Parathyroid adenoma (tissue), 2 donors: ENCODE results near the gene TRMT44.

Experiments used
- H2AFZ ChIP-seq: fragments of 300-600 bp; sonication (generic); one replicate; pipeline ENCODE4 v1.7.0; 2017; ENCODE audit warnings: antibody characterized with exemption, mild to moderate bottlenecking
- H3K27ac ChIP-seq: fragments of 300-600 bp; sonication (generic); one replicate; pipeline ENCODE4 v1.7.0; 2017
- H3K27me3 ChIP-seq: fragments of 300-600 bp; sonication (generic); one replicate; pipeline ENCODE4 v1.7.0; 2017; ENCODE audit warnings: low read length; ENCODE audit not compliant: control insufficient read depth, insufficient read depth
- H3K36me3 ChIP-seq: fragments of 300-600 bp; sonication (generic); one replicate; pipeline ENCODE4 v1.7.0; 2017; ENCODE audit warnings: low read length; ENCODE audit not compliant: control insufficient read depth, insufficient read depth
- H3K4me1 ChIP-seq: fragments of 300-600 bp; sonication (generic); one replicate; pipeline ENCODE4 v1.7.0; 2017; ENCODE audit warnings: control low read depth
- H3K4me2 ChIP-seq: fragments of 300-600 bp; sonication (generic); one replicate; pipeline ENCODE4 v1.7.0; 2017; ENCODE audit warnings: low read length
- H3K4me3 ChIP-seq: fragments of 300-600 bp; sonication (generic); one replicate; pipeline ENCODE4 v1.7.0; 2017; ENCODE audit warnings: low read depth, low read length
- H3K79me2 ChIP-seq: fragments of 300-600 bp; sonication (generic); one replicate; pipeline ENCODE4 v1.7.0; 2017; ENCODE audit warnings: control low read depth
- H3K9ac ChIP-seq: fragments of 300-600 bp; sonication (generic); one replicate; pipeline ENCODE4 v1.7.0; 2017; ENCODE audit warnings: mild to moderate bottlenecking
- H3K9me3 ChIP-seq: fragments of 300-600 bp; sonication (generic); one replicate; pipeline ENCODE4 v1.7.0; 2017; ENCODE audit warnings: low read length; ENCODE audit not compliant: control insufficient read depth
- TF ChIP-seq, protein P1 (sequence below): fragments of 300-600 bp; sonication (generic); IDR thresholded peaks from one replicate; pipeline ENCODE4 v1.7.0; 2017; ENCODE audit warnings: antibody characterized with exemption, mild to moderate bottlenecking
- donor health status: primary hyperparathyroidism.

Gene TRMT44

DNA sequence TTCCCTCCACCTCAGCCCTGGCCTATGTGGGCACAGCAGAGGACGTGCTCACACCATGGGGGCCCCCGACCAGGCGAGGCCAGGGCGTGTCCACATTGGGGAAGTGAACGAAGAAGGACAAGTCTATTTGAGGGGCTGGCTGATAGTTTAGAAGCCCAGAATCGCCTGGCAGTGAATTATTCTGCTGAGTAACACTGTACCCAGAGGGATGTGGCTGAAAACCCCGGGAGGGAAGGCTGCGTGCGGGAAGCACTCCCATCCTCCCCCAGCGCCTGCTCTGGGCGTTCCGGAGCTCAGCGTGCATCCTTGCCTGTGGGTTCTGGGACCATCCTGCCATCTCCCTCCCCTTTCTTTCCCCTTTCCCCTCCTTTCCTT lies 66.6 kb downstream of the TRMT44 start:
- no peaks in the 10 kb centered on the region for H3K79me2 ChIP-seq
- H3K9ac ChIP-seq: no peak overlapping the region
- no peaks in the 10 kb centered on the region for H3K27me3 ChIP-seq
- H3K4me1 ChIP-seq: no peaks in the 10 kb centered on the region
- H2AFZ ChIP-seq: no peak overlapping the region
- H3K4me2 ChIP-seq: no peak overlapping the region
- no peak overlapping the region for H3K4me3 ChIP-seq
- H3K9me3 ChIP-seq: no peaks in the 10 kb centered on the region
- TF ChIP-seq, protein P1, sequence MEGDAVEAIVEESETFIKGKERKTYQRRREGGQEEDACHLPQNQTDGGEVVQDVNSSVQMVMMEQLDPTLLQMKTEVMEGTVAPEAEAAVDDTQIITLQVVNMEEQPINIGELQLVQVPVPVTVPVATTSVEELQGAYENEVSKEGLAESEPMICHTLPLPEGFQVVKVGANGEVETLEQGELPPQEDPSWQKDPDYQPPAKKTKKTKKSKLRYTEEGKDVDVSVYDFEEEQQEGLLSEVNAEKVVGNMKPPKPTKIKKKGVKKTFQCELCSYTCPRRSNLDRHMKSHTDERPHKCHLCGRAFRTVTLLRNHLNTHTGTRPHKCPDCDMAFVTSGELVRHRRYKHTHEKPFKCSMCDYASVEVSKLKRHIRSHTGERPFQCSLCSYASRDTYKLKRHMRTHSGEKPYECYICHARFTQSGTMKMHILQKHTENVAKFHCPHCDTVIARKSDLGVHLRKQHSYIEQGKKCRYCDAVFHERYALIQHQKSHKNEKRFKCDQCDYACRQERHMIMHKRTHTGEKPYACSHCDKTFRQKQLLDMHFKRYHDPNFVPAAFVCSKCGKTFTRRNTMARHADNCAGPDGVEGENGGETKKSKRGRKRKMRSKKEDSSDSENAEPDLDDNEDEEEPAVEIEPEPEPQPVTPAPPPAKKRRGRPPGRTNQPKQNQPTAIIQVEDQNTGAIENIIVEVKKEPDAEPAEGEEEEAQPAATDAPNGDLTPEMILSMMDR: no peak
- no peak overlapping the region for H3K27ac ChIP-seq
- no peaks in the 10 kb centered on the region for H3K36me3 ChIP-seq

DNA sequence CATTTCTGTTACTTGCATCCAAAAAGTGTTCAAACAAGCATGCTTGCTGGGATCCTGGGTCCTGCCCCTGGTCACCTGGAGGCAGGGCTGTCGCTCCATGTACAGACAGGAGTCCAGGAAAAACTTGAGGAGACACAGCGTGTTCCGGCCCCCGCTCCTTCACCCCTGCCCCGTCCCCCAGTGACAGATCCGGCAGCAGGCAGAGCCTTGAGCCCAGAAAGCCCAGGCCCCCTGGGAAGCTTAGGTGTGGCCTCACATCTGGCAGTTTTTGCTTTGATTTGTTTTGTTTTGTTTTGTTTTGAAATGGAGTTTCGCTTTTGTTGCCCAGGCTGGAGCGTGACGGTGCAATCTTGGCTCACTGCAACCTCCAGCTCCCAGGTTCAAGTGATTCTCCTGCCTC lies 67.0 kb downstream of the TRMT44 start:
- H3K27ac ChIP-seq: no peak overlapping the region
- no peak overlapping the region for H3K4me2 ChIP-seq
- no peaks in the 10 kb centered on the region for H3K27me3 ChIP-seq
- no peak overlapping the region for H3K4me3 ChIP-seq
- no peaks in the 10 kb centered on the region for H3K36me3 ChIP-seq
- H3K79me2 ChIP-seq: no peaks in the 10 kb centered on the region
- no peaks in the 10 kb centered on the region for H3K9me3 ChIP-seq
- H3K9ac ChIP-seq: no peak overlapping the region
- TF ChIP-seq, protein P1: no peak
- no peaks in the 10 kb centered on the region for H3K4me1 ChIP-seq
- no peak overlapping the region for H2AFZ ChIP-seq

DNA sequence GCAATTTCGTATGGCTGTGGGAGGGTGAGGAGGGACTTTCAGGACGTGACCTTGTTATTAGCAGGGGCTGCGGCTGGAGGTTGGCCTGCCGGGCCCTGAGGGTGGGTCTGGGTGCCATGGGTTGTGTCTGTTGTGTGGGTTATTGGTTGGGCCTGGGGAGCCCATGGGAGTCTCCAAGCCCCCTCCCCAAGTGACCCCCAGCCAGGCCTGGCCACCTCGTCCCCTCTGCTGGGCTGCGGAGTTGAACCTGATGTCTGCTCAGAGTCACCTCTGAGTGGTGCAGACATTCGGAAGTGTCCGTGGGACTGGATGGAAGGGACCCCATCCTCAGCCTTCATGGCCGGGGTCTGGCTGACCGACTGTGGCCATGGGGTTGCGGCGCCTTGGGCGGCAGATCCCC lies 67.7 kb downstream of the TRMT44 start:
- H3K36me3 ChIP-seq: no peaks in the 10 kb centered on the region
- H3K79me2 ChIP-seq: no peaks in the 10 kb centered on the region
- no peak overlapping the region for H3K9ac ChIP-seq
- H3K27me3 ChIP-seq: no peaks in the 10 kb centered on the region
- no peak overlapping the region for H3K4me3 ChIP-seq
- H3K9me3 ChIP-seq: no peaks in the 10 kb centered on the region
- TF ChIP-seq, protein P1: no peak
- no peak overlapping the region for H3K27ac ChIP-seq
- no peaks in the 10 kb centered on the region for H3K4me1 ChIP-seq
- H3K4me2 ChIP-seq: no peak overlapping the region
- no peak overlapping the region for H2AFZ ChIP-seq

DNA sequence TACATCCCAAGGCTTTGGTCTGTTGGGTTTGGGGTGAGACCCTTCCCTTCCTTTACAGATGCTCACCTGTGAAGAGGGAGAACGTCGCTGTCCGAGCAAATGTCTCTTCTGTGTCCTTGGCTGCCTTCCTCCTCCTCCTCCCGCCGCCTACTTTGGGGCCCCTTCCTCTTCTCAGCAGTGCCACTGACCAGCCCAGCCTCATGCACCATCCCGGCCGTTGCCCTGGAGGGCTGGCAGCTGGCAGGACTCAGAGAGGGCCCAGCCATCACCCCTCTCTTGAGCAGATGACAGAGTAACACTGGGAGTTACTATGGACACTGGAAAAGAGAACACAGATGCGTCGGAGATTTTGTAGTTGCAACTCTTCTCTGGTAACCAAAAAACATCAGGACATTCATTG lies 68.2 kb downstream of the TRMT44 start:
- Histone ChIP-seq H2AFZ (no peak overlapping the region), H3K4me3 (no peak overlapping the region), H3K27me3 (no peaks in the 10 kb centered on the region), H3K9me3 (no peaks in the 10 kb centered on the region), H3K79me2 (no peaks in the 10 kb centered on the region), H3K9ac (no peak overlapping the region), H3K36me3 (no peaks in the 10 kb centered on the region), H3K4me2 (no peak overlapping the region), H3K27ac (no peak overlapping the region), H3K4me1 (no peaks in the 10 kb centered on the region)
- TF ChIP-seq, protein P1: no peak

DNA sequence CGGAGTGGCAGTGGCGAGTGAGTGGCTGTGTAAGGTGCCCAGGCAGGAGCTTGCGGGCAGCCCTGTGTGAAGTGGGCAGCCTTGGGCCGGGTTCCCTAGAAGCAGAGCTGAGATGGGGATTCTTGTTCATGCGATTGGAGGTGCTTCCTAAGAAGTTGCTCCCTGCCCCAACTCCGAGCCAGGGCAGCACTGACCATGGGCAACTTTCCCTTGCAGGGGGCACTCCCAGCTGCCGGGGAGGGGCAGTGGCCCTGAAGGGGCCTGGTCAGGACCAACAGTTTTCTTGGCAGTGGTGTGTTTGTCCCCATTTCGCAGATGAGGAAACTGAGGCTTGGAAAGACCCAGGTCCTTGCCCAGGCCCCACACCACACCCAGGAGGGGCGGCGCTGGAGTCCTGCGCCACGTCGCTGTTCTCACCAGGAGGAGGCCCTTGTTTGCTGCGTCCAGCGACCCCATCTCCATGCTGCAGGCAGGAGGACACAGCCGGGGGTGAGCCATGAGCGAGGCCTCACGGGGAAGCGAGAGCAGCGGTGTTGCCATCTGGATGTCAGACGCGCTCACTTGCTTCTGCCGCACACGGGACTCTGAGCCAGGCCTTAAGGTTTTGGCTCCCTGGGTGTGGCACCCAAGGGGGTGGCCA lies 68.9 kb downstream of the TRMT44 start:
- Histone ChIP-seq H3K4me2 (no peak overlapping the region), H3K27ac (no peak overlapping the region), H3K9me3 (no peaks in the 10 kb centered on the region), H3K36me3 (no peaks in the 10 kb centered on the region), H3K9ac (no peak overlapping the region), H3K4me3 (no peak overlapping the region), H3K79me2 (no peaks in the 10 kb centered on the region), H2AFZ (no peak overlapping the region), H3K4me1 (no peaks in the 10 kb centered on the region), H3K27me3 (no peaks in the 10 kb centered on the region)
- TF ChIP-seq, protein P1: no peak
